Liver (tissue), 9 donors: Measurements from ENCODE around the gene SLC35E1. TPM values are rescaled to one million over a fixed set of nuclear protein-coding genes. Genes with fewer than 3 reads are reported as not detected.
A peak's percentile ranks its signal among the peaks of the same experiment; 100 is the strongest.

Experiments used
- DNase-seq: peaks from one replicate; pipeline ENCODE4 v3.0.0-alpha.2; 2017; ENCODE audit warnings: low spot score
- H3K27ac ChIP-seq, 2 donors: one replicate each; pipeline ENCODE4 v1.7.0; 2013; ENCODE audit warnings: inconsistent platforms in 2 of 2, low read length in 2 of 2, control low read depth in 1 of 2, low read depth in 1 of 2, mild to moderate bottlenecking in 1 of 2
- H3K27me3 ChIP-seq, 4 donors: one replicate each; pipeline versions ENCODE4 v1.6.1 to v1.7.0; 2013; ENCODE audit warnings: low read length in 3 of 4, inconsistent platforms in 1 of 4, mild to moderate bottlenecking in 1 of 4, moderate library complexity in 1 of 4; ENCODE audit not compliant: control insufficient read depth in 4 of 4, insufficient read depth in 4 of 4
- H3K36me3 ChIP-seq, 4 donors: one replicate each; pipeline versions ENCODE4 v1.6.1 to v1.7.0; 2013; ENCODE audit warnings: low read length in 3 of 4, mild to moderate bottlenecking in 3 of 4, low read depth in 1 of 4, moderate library complexity in 1 of 4; ENCODE audit not compliant: control insufficient read depth in 4 of 4, insufficient read depth in 3 of 4
- H3K4me1 ChIP-seq, 4 donors: one replicate each; pipeline versions ENCODE4 v1.6.1 to v1.7.0; 2013; ENCODE audit warnings: low read length in 3 of 4, mild to moderate bottlenecking in 3 of 4, moderate library complexity in 1 of 4; ENCODE audit not compliant: control insufficient read depth in 4 of 4, insufficient read depth in 4 of 4
- H3K4me3 ChIP-seq, 3 donors: one replicate each; pipeline versions ENCODE4 v1.6.1 to v1.7.0; 2013; ENCODE audit warnings: low read length in 3 of 3, control low read depth in 1 of 3, low read depth in 1 of 3, mild to moderate bottlenecking in 1 of 3
- H3K9ac ChIP-seq, 2 donors: one replicate each; pipeline ENCODE4 v1.7.0; 2013; ENCODE audit warnings: low read length in 2 of 2, mild to moderate bottlenecking in 2 of 2, moderate library complexity in 2 of 2, control low read depth in 1 of 2, low read depth in 1 of 2
- H3K9me3 ChIP-seq, 4 donors: one replicate each; pipeline versions ENCODE4 v1.6.1 to v1.7.0; 2013; ENCODE audit warnings: low read length in 3 of 4; ENCODE audit not compliant: control insufficient read depth in 4 of 4
- CTCF ChIP-seq: fragments of 150-350 bp; IDR thresholded peaks from 2 replicates; pipeline ENCODE4 v1.5.1; 2017; ENCODE audit warnings: improper control_type of control experiment, low read depth, low read length; ENCODE audit not compliant: missing input control
- GABPA ChIP-seq, 2 donors: IDR thresholded peaks in 1 of 2; conservative IDR thresholded peaks in 1 of 2; 2 replicates each; pipeline ENCODE4 v1.6.1; 2016; ENCODE audit warnings: antibody characterized with exemption in 2 of 2, mild to moderate bottlenecking in 1 of 2, moderate library complexity in 1 of 2
- HNF4A ChIP-seq, 2 donors: conservative IDR thresholded peaks; 2 replicates each; pipeline ENCODE4 v1.6.1; 2016; ENCODE audit warnings: antibody characterized with exemption in 2 of 2, mild to moderate bottlenecking in 2 of 2
- HNF4G ChIP-seq: IDR thresholded peaks from 2 replicates; pipeline ENCODE4 v1.6.1; 2016; ENCODE audit warnings: antibody characterized with exemption
- JUND ChIP-seq, 2 donors: IDR thresholded peaks; 2 replicates each; pipeline ENCODE4 v1.6.1; 2016; ENCODE audit warnings: antibody characterized with exemption in 2 of 2
- MAX ChIP-seq: IDR thresholded peaks from 2 replicates; pipeline ENCODE4 v1.6.1; 2016; ENCODE audit warnings: antibody characterized with exemption
- NR2F2 ChIP-seq: IDR thresholded peaks from 2 replicates; pipeline ENCODE4 v1.6.1; 2016; ENCODE audit warnings: antibody characterized with exemption
- RAD21 ChIP-seq, 2 donors: IDR thresholded peaks; 2 replicates each; pipeline ENCODE4 v1.6.1; 2016; ENCODE audit warnings: antibody characterized with exemption in 2 of 2, mild to moderate bottlenecking in 2 of 2
- REST ChIP-seq: IDR thresholded peaks from 2 replicates; pipeline ENCODE4 v1.6.1; 2016; ENCODE audit warnings: antibody characterized with exemption, mild to moderate bottlenecking
- RXRA ChIP-seq, 2 donors: IDR thresholded peaks; 2 replicates each; pipeline ENCODE4 v1.6.1; 2017 to 2018; ENCODE audit warnings: antibody characterized with exemption in 2 of 2, mild to moderate bottlenecking in 1 of 2
- SP1 ChIP-seq: IDR thresholded peaks from 2 replicates; pipeline ENCODE4 v1.6.1; 2018; ENCODE audit warnings: antibody characterized with exemption, mild to moderate bottlenecking
- TAF1 ChIP-seq: conservative IDR thresholded peaks from 2 replicates; pipeline ENCODE4 v1.6.1; 2016; ENCODE audit warnings: antibody characterized with exemption, mild to moderate bottlenecking
- WGBS: extraction: QIAGEN DNeasy Blood & Tissue Kit; methylation state at CpG from one replicate; pipeline ENCODE4 v1.1.7; 2013; 5-methylcytosine and 5-hydroxymethylcytosine counted together
- polyA plus RNA-seq, 2 donors: library from polyadenylated mRNA; stranded (reverse) in 1 of 2; unstranded in 1 of 2; fragments of 200-250 nt in 1 of 2; fragments of >200 nt in 1 of 2; fragmentation: Nextera tagmentation in 1 of 2; extraction: Ambion mirVana in 1 of 2; gene quantifications; one replicate each; pipeline versions ENCODE4 v1.2.1 to v1.2.3, GENCODE V29; 2013 to 2015
- total RNA-seq, 2 donors: library from RNA; depleted of rRNA; stranded (reverse); fragments of >200 nt; gene quantifications; one replicate each; pipeline ENCODE4 v1.2.3, GENCODE V29; 2014
- donor health status: healthy.
- donor health status: healthy.
- donor health status: healthy.
- donor health status: healthy.
- donor health status: healthy.

The SLC35E1 gene
- total and polyA plus RNA-seq, 4 donors = 11.2 to 20.5 (median 12.1) TPM

- Histone ChIP-seq H3K4me3 (peak overlapping the region; percentile 86 to 99 (median 99)), H3K9ac (peak overlapping the region; percentile 93 to 97), H3K4me1 (peaks cover 11 to 47% (median 35%) of the 10 kb centered on the region in 4 donors), H3K36me3 (peaks cover 0 to 25% (median 7%) of the 10 kb centered on the region in 4 donors), H3K9me3 (no peaks in the 10 kb centered on the region), H3K27me3 (no peaks in the 10 kb centered on the region), H3K27ac (peak overlapping the region in 1 of 2 donors; percentile 91)
- 35% methylated on average over 12 of the region's 12 CpGs for WGBS
- TF ChIP-seq JUND (IDR thresholded peaks at IDR 0.05) = peak in 1 of 2 donors; percentile 18
- TF ChIP-seq REST = no peak
- TF ChIP-seq TAF1 = no peak
- TF ChIP-seq NR2F2 = no peak
- peak; percentile 96 to 98 for TF ChIP-seq RXRA (IDR thresholded peaks at IDR 0.05)
- TF ChIP-seq MAX = no peak
- TF ChIP-seq RAD21 (IDR thresholded peaks at IDR 0.05) = no peak
- no peak for TF ChIP-seq CTCF
- TF ChIP-seq HNF4A (conservative IDR thresholded peaks at IDR 0.05) = peak; percentile 90
- TF ChIP-seq SP1 = peak; percentile 85
- peak; percentile 72 for TF ChIP-seq HNF4G
- TF ChIP-seq GABPA (IDR thresholded peaks at IDR 0.05 in 1 of 2, conservative IDR thresholded peaks at IDR 0.05 in 1 of 2) = peak in 1 of 2 donors; percentile 66
- DNase-seq = no peak
Measured at GRCh38 chr19:16540948-16541347, 31.3 kb downstream of the SLC35E1 start.

GRCh38 chr19:16537111-16537510 lies 35.1 kb downstream of the SLC35E1 start:
- 95% methylated on average over 13 of the region's 13 CpGs for WGBS
- no peak for TF ChIP-seq MAX
- TF ChIP-seq SP1 = no peak
- TF ChIP-seq HNF4G = no peak
- TF ChIP-seq NR2F2 = no peak

More at GRCh38 chr19:16537111-16537510, 35.1 kb downstream of the SLC35E1 start:
- Histone ChIP-seq H3K4me1 (peaks cover 8 to 30% (median 23%) of the 10 kb centered on the region in 4 donors), H3K27ac (no peak overlapping the region), H3K27me3 (no peaks in the 10 kb centered on the region), H3K4me3 (no peak overlapping the region), H3K9ac (no peak overlapping the region), H3K9me3 (no peaks in the 10 kb centered on the region), H3K36me3 (peaks cover 14 to 63% (median 29%) of the 10 kb centered on the region in 4 donors)
- peak; percentile 30 for DNase-seq
